Cerebellar cortex (tissue), 1 donor: ENCODE data around the gene ZNF205.

Experiments
- DNase-seq: peaks from one replicate; pipeline ENCODE4 v3.0.0-alpha.2; 2015; ENCODE audit warnings: low spot score

ZNF205 gene

DNA sequence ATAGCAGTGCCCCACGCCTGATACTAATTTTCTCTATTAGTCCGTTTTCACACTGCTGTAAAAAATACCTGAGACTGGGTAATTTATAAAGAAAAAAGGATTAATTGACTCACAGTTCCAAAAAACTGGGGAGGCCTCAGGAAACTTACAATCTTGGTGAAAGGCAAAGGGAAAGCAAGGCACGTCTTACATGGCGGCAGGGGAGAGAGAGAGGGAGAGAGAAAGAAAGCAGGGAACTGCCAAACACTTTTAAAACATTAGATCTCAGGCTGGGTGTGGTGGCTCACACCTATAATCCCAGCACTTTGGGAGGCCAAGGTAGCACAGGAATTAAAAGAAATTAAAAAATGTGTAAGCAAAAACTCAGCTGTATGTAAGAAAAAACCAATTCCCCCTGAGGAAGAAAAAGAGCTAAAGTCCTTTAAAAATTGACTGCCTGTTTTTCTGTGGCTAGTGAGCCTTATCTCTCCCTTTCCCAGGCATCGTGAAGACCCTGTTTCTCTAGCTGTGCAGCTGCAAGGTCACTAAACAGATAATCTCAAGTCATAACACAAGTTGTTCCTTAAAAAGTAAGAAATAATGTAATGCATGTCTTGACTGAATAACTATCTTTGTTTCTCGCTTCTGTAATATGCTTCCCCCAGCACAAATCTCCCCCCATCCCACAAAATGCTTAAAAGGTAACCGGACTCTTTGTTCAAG, 27.3 kb upstream of the ZNF205 start:
- DNase-seq: no peak

GRCh38 chr16:3085868-3086595, 26.4 kb upstream of the ZNF205 start:
- no peak for DNase-seq

DNA sequence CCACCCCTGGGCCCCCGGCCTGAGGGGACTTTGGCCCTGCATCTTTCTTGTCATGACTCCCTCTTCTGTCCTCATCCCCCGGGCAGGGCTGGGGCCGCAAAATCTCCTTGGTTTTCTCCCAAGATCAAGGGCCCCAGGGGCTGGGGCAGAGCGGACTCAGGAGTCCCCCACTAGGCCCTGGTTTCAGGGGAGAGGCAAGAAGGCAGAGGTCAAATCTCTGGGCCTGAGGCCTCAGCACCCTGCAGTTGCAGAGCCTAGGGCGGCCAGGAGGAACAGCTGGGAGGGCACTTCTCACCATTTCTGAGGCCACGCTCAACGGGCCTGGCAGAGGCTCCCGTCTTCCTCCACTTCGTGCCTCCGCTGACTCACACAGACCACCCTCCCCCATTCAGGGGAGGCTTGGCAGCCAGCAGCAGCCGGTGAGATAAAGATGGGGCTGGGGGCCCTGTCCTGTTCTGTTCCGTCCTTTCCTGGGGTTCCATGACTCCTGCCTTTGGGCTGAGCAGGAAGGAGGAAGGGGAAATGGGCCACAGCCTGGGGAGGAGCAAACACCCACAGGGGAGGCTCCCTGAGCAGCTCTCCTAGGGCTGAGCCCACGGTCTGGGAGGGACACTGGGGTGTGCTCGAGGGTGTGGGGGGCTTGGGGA, 25.7 kb upstream of the ZNF205 start:
- no peak for DNase-seq

DNA sequence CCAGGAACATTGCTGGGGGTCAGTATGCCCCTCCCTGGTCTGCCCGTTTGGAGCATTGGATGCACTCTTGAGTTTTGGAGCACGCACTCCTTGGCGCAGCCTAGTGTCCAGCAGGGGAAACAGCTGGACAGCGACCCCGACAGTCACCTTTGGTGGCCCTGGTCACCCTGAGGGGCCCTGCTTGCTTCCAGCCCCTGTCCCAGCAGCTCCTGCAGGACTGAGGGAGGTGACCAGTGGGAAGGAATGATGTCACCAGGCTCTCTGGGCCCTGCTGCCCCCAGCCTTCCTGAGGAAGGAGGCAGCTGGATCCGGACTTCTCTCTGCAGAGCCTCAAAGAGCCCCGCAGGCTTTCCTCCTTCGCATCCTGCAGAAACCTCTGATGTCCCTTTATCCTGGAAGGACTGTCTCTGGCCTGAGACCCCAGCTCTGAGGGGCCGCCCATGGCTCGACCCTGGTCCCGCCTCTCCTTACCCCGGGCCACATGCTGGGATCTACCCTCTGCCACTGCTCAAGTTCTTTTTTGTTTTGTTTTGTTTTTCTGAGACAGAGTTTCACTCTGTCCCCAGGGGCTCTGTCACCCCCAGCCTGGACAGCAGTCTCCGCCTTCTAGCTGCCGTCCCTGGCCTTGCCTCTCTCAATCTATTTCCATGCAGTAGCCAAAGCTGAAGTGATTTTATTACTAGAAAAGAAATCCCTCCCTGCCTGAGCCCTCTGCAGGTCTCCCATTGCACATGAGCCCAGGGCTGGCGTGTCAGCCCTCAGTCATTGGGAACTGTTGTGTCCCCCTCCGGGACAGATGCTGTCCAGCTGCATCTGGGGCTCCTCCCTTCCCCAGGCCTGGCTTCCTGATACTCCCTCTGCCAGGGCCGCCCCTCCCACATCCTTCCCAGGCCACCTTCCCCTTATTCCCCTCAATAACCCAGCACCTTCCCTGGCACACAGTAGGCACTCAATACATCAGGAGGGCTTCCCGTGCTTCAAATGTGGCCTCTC, 24.8 kb upstream of the ZNF205 start:
- DNase-seq: no peak

DNA sequence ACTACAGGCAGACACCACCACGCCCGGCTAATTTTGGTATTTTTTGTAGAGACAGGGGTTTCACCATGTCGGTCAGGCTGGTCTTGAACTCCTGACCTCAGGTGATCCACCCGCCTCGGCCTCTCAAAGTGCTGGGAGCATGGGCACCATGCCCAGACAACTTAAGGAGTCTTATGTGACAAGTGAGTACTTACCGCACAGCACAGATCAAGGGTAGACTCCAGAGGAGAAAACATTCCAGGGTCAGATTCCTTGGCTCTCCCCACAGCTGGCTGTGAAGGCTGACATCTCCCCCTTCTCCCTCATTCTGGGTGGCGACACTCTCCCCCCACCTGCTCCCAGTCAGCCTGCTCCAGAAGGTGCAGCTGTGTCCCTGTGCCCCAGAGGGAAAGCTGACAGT, 23.9 kb upstream of the ZNF205 start:
- no peak for DNase-seq

GRCh38 chr16:3088925-3089716, 23.3 kb upstream of the ZNF205 start:
- DNase-seq: no peak

DNA sequence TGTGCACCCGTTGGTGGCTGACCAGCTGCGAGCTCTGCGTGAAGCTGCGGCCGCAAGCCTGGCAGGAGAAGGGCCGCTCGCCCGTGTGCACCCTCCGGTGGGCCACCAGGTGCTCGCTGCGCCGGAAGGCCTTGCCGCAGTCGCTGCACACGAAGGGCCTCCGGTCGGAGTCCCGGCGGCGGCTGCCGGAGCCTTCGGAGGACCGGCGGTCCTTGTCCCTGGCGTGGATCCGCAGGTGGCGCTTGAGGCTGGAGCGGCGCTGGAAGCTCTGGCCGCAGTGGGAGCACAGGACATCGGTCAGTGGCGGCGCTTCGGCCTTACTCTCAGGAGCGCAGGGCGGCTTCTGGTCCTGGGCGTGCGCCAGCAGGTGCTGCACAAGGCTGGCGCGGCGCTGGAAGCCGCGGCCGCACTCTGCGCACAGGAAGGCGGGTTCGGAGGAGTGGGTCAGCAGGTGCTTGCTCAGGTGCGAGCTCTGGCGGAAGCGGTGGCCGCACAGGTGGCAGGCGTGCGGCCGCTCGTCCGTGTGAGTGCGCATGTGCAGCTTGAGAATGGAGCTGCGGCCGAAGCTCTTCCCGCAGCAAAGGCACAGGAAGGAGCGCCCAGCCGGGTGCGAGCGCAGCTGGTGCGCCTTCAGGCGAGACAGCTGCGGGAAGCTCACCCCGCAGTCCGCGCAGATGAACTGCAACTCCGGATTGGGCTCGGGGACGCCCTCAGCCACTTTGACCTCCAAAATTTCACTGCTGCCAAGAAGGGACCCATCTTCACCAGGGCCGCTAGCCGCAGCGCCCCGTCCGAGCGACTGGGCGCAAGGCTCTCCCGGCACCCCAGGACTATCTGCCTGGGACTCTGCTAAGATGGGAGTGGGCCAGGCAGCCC, 22.4 kb upstream of the ZNF205 start:
- DNase-seq: no peak

DNA sequence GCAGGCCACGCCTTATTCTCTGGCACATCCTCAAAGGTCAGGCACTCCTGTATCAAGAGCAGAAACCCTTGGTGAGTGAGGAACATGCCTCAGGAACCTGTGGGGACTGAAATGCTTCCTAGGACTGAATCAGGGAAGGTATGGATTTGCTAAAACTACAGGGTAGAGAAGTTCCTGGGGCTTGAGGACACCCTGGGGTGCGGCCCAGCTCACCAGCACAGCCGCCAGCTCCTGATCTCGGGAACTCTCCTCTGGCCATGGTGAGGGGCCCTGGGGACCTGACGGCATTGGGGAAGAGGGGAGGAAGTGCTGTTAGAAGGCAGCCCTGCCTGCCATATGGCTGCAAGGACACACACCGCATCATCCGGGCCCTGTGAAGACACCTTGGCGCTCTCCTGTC, 20.8 kb upstream of the ZNF205 start:
- no peak for DNase-seq

GRCh38 chr16:3092501-3092941, 19.9 kb upstream of the ZNF205 start:
- DNase-seq: no peak

DNA sequence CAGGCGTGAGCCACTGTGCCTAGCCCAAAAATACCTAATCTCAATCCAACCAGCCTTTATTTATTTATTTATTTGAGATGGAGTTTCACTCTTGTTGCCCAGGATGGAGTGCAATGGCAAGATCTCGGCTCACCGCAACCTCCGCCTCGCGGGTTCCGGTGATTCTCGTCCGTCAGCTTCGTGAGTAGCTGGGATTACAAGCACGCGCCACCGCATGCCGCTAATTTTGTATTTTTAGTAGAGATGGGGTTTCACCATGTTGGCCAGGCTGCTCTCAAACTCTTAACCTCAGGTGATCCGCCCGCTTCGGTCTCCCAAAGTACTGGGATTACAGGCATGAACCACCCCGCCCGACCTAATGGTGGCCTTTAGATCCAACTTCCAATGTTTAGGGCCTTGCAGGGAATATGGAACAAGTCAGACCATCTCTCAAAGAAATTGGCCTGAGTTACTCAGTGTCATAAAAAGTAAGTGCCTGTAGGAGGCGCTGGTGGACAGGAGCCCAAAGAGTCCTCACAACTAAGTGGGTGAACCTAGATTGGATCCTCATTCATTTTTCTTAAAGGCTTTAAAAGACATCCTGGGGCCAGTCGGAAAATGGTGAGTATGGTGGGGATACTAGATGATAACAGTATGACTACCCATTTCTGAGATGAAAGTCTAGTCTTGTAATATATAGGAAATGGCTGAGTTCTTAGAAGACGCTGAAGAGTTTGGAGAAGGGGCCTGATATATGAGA, 17.9 kb upstream of the ZNF205 start:
- DNase-seq: peak; percentile 64

GRCh38 chr16:3095869-3096268, 16.5 kb upstream of the ZNF205 start:
- no peak for DNase-seq

GRCh38 chr16:3096362-3096761, 16.0 kb upstream of the ZNF205 start:
- no peak for DNase-seq

DNA sequence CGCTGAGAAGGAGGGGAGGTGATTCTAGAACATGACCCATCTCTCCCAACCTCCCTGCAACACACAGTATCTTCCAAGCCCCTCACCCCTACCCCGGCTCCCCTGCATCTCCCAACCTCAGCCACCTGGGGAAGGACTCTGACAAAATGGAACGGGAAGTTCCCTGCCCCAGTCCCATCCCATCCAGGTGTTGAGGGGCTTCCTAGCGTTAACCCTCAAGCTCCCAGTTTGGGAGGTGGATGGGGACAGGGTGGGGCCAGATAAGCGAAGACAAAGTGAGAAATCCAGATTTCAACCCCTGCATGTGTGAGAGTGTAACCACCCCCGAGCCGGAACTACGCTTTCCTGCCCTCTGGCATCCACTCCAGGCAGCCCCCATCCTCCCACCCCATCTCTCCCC, 15.1 kb upstream of the ZNF205 start:
- no peak for DNase-seq

DNA sequence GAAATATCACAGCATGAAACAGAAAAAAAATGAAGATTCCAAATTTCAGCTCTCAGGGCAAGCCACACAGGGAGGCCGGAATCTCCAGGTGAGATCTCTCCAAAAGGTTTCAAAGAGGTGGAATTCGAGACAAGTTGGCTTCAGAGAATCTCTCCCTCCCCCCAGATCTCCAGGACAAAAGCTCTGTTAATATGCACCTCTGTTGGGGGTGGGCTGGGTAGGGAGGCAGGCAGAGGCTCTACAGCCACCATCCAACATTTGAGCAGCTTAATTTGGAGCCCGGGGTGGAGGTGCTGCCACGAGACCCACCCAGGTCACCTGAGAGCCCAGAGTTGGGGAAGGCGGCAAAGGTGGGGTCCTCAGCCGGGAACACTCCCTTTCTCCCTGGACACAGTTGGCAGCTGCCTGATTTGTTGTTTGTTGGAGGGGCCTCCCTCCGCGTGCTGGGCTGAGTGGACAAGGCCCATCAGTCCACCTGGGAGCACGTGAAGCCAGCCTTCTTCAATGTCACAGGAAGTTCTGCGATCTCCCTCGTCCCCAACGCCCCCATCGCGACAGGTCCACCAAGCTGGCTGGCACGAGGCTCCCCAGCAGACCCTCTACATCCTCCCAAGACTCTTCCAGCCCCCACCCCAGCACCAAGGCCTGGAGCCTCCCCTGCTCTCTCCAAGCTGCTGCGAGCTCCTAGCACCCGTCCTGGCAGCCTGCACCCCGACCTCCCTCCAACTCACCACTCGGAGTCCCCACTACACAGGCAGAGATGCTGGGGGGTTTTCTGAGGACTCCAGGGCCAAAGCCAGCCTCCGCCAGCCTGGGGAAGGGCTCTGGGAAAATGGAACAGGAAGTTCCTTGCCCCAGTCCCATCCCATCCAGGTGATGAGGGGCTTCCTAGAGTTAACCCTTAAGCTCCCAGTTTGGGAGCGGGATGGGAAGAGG, 13.7 kb upstream of the ZNF205 start, which contains the start of gene ZSCAN10:
ZSCAN10 (minus strand) TSS at position 836 of the 936 bp plus-strand sequence. CDS start 6,357 bp downstream, outside the sequence.
- no peak for DNase-seq

DNA sequence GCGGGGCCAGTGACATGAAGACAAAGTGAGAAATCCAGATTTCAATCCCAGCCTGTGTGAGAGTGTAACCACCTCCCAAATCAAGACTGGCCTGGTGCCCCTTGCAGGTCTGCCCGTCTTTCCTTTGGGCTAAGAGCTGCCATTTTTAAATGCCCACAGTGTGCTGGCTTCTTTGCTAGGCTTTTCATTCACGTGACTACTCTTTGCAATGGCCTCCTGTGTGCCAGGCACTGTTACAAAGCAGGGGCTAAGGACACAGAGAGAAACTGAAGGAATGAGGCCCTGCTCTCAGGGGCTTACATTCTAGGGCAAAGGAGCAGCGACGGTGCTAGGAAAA, 13.0 kb upstream of the ZNF205 start:
- no peak for DNase-seq

DNA sequence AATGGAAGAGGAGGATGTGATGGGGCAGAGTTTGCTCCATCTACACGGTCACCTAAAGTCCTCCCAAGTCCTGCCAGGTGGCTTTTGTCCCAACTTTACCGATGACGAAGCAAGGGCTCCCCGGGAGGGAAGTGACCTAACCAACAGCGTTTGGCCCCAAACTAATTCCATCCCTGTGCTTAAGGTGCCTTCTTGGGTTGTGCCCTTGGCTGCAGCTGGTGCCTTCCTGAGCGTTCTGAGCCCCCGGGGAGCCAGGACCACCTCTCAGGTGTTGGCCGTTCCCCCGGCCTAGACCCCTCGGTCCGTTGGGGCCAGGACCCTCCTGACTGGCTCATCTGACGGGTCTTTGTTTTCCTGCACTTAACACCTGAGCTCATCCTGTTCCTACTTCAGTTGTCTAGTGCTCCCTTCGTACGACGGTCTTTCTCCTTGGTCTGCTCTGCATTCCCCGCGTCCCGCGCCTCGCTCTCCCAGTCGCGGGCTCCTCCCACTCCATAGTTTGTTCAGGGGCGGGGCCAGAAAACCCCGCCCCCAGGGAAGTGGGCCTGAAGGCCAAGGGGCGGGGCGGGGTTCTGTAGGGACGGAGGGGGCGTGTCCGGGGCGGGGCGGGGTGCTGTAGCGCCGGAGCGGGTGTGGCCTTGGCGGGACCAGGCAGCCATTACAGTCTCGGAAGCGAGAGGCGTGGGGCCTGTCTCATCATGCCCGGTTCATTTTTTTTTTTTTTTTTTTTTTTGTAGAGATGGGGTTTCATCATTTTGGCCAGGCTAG, 12.5 kb upstream of the ZNF205 start:
- DNase-seq: peak; percentile 79
